D341Med (cell line): ENCODE results near the gene FNDC3A.
"Not testable (repeated sequence)": the region's sequence is repeated elsewhere in the genome, so short reads cannot be mapped to it uniquely, and the experiment has no call there.

Source experiments
- DNase-seq: peaks from one replicate; pipeline ENCODE4 v3.0.0; 2012; ENCODE audit warnings: low spot score

The FNDC3A gene

GRCh38 chr13:49046002-49046401 lies 70.3 kb downstream of the FNDC3A start:
- no peak for DNase-seq

GRCh38 chr13:49046519-49046918 lies 70.8 kb downstream of the FNDC3A start:
- DNase-seq, result no peak

- no peak for DNase-seq
Measured at GRCh38 chr13:49052813-49053212, 77.1 kb downstream of the FNDC3A start.

- DNase-seq, result no peak
Measured at GRCh38 chr13:49053215-49053614, 77.5 kb downstream of the FNDC3A start.

DNA sequence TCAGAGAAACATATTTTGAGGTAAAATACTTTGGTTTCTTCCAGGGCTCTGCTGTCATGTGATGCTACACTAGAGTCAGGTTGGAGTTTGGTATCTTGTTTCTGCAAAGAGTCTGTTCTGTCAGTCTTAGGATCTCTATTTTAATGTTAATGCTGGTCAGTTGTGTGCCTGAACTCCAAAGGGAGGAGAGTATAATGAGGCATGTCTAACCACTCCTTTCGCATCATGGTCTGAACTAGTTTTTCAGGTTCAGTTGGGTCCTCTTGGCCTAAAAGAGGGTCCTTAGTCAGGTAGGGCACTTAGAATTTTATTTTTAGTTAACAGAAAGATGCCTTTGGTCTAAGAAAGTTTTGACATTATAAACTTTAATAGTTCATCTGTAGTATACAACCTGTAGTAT lies 78.2 kb downstream of the FNDC3A start:
- no peak for DNase-seq

DNA sequence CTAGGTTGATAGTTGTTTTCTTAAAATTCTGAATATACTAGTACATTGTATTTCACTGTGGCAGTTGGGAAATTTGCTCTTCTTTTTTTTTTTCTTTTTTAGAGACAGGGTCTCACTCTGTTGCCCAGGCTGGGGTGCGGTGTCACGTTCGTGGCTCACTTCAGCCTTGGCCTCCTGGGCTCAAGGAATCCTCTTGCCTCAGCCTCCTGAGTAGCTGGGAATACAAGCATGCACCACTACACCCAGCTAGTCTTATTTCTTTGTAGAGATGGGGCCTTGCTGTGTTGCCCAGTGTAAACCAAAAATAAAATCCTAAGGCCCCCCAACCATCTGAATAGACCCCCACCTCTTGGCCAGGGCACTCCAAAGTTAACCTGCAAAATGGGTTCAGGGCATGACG lies 79.3 kb downstream of the FNDC3A start:
- DNase-seq, result no peak

DNA sequence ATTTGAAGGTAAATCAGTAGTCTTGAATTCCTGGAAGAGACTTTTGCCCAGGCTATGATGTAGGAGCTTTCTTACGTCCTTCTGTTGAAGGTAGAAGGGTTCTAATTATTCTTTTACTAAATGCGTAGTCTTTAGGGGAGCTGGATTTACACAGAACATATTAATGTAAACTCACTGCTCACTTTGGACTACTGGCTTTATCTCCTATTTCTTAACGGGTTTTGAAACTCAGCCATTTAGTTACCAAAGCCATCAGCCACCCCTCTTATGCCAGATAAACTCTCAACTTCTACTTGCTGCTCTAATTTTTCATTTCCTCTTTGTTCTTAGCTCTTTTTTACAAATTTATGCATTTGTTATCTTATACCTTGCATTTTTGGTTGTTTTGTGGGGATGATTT lies 81.5 kb downstream of the FNDC3A start:
- DNase-seq, result no peak

GRCh38 chr13:49058761-49059160 lies 83.0 kb downstream of the FNDC3A start:
- no peak for DNase-seq

GRCh38 chr13:49060678-49061387 lies 85.1 kb downstream of the FNDC3A start:
- DNase-seq, result no peak

- not testable (repeated sequence) for DNase-seq
Measured at GRCh38 chr13:49061388-49061752, 85.7 kb downstream of the FNDC3A start.

- DNase-seq, result no peak
Measured at GRCh38 chr13:49062297-49062896, 86.7 kb downstream of the FNDC3A start.

GRCh38 chr13:49063011-49063410 lies 87.3 kb downstream of the FNDC3A start:
- no peak for DNase-seq

DNA sequence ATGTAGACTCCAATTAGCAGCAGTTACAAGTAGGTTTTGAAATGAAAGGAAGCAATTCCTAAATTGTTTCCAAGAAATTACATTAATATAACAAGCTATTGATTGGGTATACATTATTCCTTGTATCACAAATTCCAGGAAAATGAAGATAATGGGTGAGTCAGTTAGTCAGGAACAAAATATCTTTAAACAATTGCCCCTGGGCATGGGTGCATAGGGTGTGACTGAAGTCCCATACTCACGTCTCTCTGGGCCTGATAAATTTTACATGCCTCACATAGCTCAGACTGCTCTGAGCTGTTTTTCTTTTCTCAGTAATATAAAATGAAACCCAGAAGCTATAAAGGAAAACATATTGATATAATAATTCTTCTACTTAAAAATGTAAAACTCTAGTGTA lies 87.8 kb downstream of the FNDC3A start:
- no peak for DNase-seq

- DNase-seq, result no peak
Measured at GRCh38 chr13:49064476-49064875, 88.8 kb downstream of the FNDC3A start.

- DNase-seq, result no peak
Measured at GRCh38 chr13:49066856-49067255, 91.1 kb downstream of the FNDC3A start.

GRCh38 chr13:49068498-49068897 lies 92.8 kb downstream of the FNDC3A start:
- not testable (repeated sequence) for DNase-seq

- not testable (repeated sequence) for DNase-seq
Measured at GRCh38 chr13:49070021-49070420, 94.3 kb downstream of the FNDC3A start.

DNA sequence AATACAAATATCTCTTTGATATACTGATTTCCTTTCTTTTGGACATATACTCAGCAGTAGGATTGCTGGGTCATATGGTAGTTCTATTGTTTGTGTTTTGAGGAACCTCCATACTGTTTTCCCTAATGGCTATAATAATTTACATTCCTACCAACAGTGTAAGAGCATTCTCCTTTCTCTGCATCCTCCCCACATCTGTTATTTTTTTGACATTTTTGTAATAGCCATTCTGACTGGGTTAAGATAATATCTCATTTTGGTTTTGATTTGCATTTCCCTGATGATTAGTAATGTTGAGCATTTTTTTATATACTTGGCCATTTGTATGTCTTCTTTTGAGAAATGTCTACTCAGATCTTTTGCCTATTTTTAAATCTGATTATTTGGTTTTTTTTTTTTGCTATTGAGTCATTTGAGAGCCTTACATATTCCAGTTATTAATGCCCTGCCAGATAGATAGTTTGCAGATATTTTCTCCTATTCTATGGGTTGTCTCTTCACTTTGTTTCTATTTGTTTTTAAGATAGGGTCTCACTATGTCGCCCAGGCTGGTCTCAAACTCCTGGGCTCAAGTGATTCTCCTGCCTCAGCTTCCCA lies 95.7 kb downstream of the FNDC3A start:
- DNase-seq, result no peak

DNA sequence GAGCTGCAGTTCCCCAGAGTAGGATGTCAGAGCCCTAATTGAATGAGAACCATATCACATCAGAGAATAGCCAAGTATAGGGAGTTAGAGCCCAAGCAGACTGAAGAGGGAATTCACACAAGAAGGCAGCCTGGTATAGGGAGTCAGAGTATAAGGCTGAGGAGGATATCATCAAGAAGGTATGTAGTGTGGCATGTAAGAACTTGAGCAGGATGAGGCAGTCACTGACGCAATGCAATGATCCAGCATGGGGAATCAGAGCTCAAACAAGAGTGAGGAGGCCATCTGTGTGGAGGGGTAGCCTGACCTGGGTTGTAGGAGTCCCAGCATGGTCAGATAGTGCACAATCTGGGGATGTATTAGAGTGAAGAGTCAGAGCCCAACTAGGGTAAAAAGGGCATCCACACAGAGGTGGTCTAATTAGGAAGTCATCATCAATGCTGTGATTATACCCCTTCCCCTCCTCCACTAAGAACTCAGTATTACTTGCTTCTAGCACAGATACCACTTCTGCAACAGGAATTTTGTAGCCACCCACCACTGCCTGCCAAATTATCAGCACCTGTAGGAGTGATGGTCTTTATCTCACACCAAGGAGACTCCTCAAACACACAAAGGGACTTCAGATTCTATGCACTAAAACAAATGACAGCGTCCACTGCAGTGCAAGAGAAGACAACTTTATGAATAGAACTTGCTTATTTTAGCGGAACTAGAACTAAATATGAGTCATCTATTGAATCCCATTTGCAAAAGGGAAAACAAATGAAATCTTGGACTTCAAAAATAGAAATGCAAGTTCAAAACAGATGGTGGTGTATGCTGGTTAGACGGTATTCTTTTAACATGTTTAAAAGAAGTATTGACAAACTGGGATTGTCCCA lies 107.2 kb downstream of the FNDC3A start:
- DNase-seq, result no peak

DNA sequence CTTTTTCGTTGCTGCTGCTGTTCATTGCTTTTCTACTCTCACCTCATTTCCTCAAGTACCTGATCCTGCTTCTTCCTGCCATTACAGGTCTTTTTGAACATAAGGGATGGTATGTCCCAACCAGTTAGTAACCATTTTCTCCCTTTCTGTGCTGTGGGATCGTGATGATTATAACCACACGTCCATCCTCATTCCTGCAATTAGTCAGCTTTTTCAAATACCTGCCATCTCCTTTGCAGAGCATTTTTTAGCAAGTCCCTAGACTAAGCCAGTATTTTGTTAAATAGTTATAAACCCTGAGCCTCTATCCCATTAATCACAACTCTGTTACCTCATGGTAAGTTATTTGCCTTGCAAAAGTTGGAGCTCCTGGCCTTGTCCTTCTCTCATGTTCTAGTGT lies 109.2 kb downstream of the FNDC3A start:
- no peak for DNase-seq

DNA sequence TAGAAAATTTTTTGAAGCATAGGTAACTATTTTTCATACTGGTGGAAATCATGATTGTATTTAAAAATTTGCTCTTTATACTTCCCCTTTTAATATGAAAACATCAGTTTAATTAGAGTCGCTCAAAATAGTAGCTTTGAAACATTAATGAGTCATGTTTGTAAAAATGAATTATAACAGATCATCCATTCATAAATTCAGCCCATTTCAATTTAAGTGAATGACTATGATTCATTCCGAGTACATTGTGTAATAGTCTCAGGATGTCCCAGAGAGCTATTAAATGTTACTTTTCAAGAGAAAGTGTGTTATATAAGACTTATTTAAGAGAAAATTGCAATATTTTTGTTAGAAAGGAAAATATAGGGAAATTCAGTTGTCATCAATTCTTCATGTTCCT lies 111.0 kb downstream of the FNDC3A start:
- DNase-seq, result no peak

- no peak for DNase-seq
Measured at GRCh38 chr13:49093376-49093775, 117.7 kb downstream of the FNDC3A start.

- no peak for DNase-seq
Measured at GRCh38 chr13:49097374-49097773, 121.7 kb downstream of the FNDC3A start.
